WERI-Rb-1 (cell line): Measurements from ENCODE around the gene TRMT61A.
A peak's percentile ranks its signal among the peaks of the same experiment; 100 is the strongest.

Experiments
- DNase-seq: peaks from one replicate; pipeline ENCODE4 v3.0.0-alpha.2; 2020
- H3K27ac ChIP-seq: fragments of 250-450 bp; sonication (Bioruptor Pico); 2 replicates; pipeline ENCODE4 v1.5.1; 2020; ENCODE audit warnings: mild to moderate bottlenecking, moderate library complexity
- H3K27me3 ChIP-seq: fragments of 250-450 bp; sonication (Bioruptor Pico); 2 replicates; pipeline ENCODE4 v1.5.1; 2021; ENCODE audit warnings: mild to moderate bottlenecking, low read depth, moderate library complexity; ENCODE audit not compliant: insufficient read depth, severe bottlenecking
- H3K36me3 ChIP-seq: fragments of 250-450 bp; sonication (Bioruptor Pico); 2 replicates; pipeline ENCODE4 v1.5.1; 2020; ENCODE audit warnings: mild to moderate bottlenecking, moderate library complexity
- H3K4me3 ChIP-seq: 2 replicates; pipeline ENCODE4 v1.5.1; 2011; ENCODE audit warnings: low read depth, mild to moderate bottlenecking, control low read depth, low read length
- H3K9me3 ChIP-seq: fragments of 250-450 bp; sonication (Bioruptor Pico); 2 replicates; pipeline ENCODE4 v1.5.1; 2021; ENCODE audit warnings: mild to moderate bottlenecking, moderate library complexity; ENCODE audit not compliant: severe bottlenecking
- TF ChIP-seq, protein P1 (sequence below): IDR thresholded peaks from 2 replicates; pipeline ENCODE4 v1.5.1; 2011; ENCODE audit warnings: low read depth, mild to moderate bottlenecking, control low read depth, inconsistent platforms, low read length

The TRMT61A gene

DNA sequence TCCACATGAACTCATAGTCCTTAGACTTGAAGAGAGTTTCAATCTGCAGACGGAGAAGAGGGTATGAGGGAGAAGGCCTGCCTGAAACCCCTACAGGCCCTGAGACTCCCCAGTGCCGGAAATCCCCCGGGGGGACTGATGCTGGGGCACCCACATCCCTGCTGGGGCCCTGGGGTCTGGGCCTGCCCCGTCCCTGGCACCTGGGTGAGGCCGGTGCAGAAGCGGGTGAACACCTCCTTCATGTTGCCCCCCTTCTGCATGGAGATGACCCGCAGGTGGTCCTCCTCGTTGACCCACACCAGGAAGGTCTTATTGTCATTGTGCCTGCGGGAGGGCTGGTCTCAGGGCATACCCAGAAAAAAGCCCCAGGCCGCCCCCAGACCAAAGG, 8.7 kb upstream of the TRMT61A start:
- Histone ChIP-seq H3K4me3 (peak overlapping the region; percentile 87), H3K9me3 (no peaks in the 10 kb centered on the region), H3K27ac (peak overlapping the region; percentile 74), H3K36me3 (peaks cover 36% of the 10 kb centered on the region), H3K27me3 (no peaks in the 10 kb centered on the region)
- DNase-seq, result no peak
- TF ChIP-seq, protein P1, sequence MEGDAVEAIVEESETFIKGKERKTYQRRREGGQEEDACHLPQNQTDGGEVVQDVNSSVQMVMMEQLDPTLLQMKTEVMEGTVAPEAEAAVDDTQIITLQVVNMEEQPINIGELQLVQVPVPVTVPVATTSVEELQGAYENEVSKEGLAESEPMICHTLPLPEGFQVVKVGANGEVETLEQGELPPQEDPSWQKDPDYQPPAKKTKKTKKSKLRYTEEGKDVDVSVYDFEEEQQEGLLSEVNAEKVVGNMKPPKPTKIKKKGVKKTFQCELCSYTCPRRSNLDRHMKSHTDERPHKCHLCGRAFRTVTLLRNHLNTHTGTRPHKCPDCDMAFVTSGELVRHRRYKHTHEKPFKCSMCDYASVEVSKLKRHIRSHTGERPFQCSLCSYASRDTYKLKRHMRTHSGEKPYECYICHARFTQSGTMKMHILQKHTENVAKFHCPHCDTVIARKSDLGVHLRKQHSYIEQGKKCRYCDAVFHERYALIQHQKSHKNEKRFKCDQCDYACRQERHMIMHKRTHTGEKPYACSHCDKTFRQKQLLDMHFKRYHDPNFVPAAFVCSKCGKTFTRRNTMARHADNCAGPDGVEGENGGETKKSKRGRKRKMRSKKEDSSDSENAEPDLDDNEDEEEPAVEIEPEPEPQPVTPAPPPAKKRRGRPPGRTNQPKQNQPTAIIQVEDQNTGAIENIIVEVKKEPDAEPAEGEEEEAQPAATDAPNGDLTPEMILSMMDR, result no peak

GRCh38 chr14:103520657-103521437, 8.1 kb upstream of the TRMT61A start:
- Histone ChIP-seq H3K36me3 (peaks cover 36% of the 10 kb centered on the region), H3K9me3 (no peaks in the 10 kb centered on the region), H3K4me3 (peak overlapping the region; percentile 87), H3K27me3 (no peaks in the 10 kb centered on the region), H3K27ac (peak overlapping the region; percentile 74)
- TF ChIP-seq, protein P1, result peak; percentile 79
- DNase-seq, result peak; percentile 86

DNA sequence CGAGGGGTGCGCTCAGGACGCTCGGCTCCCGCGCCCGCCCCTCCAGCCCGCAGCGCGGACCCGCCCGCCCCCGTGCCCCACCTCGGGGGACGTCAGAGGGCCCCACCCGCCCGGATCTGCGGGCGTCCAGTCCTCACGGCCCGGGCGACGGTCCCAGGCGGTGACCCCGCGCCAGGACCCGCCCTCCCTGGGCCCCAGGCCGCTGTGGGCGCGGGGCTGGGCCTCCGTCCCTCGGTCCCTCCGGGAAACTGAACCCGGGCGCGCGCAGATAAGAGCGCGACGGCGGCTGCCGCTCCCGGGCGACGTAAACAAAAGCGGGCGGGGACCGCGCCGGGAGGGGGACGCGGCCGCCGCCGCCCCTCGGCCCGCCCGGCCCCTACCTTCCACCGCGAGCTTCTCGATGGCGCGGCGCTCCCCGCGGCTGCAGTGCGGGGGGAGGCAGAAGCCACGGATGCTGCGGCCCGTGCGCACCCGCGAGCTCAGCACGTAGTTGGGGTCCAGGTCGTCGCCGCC, 7.5 kb upstream of the TRMT61A start:
- TF ChIP-seq, protein P1, result no peak
- Histone ChIP-seq H3K4me3 (peak overlapping the region; percentile 87), H3K27me3 (no peaks in the 10 kb centered on the region), H3K36me3 (peaks cover 36% of the 10 kb centered on the region), H3K27ac (peak overlapping the region; percentile 74), H3K9me3 (no peaks in the 10 kb centered on the region)
- no peak for DNase-seq

- H3K27ac ChIP-seq, result peak overlapping the region; percentile 74
- TF ChIP-seq, protein P1, result no peak
Observed at GRCh38 chr14:103521951-103522563, 6.9 kb upstream of the TRMT61A start.

DNA sequence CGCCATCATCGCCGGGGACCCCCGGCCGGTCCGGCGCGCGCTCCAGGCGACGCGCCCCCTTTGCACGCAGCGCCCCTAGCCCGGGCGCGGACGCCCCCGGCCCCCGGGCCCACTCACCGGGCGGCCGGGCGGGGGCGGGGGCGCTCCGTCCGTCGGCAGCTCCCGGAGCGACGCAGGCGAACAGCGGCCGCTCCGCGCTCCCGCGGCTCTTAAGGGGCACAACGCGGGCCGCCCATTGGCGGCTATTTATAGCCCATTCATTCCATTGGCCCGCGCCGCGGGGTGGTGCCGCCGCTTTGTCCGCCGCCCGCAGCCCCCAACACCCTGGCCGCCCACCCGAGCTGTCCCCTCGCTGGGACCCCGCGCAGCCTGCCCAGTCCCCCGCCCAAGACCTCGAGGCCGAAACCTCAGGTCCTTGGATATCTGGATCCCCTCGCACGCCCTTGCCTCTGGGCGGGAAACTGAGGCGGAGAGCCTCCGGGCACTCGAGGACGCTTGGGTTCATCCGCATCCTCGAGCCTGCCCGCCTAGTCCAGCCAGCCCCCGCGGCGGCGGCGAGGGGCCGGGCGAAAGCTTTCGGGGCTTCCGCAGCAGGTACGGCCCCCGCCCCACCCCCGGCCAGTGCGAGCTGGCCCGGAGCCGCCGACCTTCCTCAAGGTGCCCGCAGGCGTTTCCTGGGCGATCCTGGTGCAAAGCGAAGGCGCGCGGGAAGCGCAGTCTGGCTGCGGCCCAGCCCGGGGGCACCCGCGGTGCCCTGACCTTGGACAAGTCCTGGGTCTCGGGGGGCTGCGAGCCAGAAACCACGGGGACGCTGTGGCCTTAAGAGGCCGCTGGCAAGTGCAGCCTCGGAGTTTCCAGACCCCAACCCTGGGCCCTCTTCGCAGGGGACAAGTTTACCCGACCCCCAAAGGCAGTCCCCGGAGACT, 6.1 kb upstream of the TRMT61A start, which contains the start of gene CKB:
CKB (minus strand) TSS at position 182 of the 926 bp plus-strand sequence. CDS start 337 bp downstream, outside the sequence.
- peak; percentile 82 for DNase-seq
- Histone ChIP-seq H3K27me3 (no peaks in the 10 kb centered on the region), H3K9me3 (no peaks in the 10 kb centered on the region), H3K4me3 (peak within 1 kb of the TSS; percentile 87), H3K27ac (peak within 1 kb of the TSS; percentile 82), H3K36me3 (peaks cover 36% of the 10 kb centered on the region)
- TF ChIP-seq, protein P1, result no peak

More at GRCh38 chr14:103521951-103522563, 6.9 kb upstream of the TRMT61A start:
- Histone ChIP-seq H3K4me3 (peak overlapping the region; percentile 87), H3K27me3 (no peaks in the 10 kb centered on the region), H3K36me3 (peaks cover 36% of the 10 kb centered on the region), H3K9me3 (no peaks in the 10 kb centered on the region)
- no peak for DNase-seq
